ENCODE results near the gene ARHGEF17.
A peak's percentile ranks its signal among the peaks of the same experiment; 100 is the strongest.

ARHGEF17 gene

DNA sequence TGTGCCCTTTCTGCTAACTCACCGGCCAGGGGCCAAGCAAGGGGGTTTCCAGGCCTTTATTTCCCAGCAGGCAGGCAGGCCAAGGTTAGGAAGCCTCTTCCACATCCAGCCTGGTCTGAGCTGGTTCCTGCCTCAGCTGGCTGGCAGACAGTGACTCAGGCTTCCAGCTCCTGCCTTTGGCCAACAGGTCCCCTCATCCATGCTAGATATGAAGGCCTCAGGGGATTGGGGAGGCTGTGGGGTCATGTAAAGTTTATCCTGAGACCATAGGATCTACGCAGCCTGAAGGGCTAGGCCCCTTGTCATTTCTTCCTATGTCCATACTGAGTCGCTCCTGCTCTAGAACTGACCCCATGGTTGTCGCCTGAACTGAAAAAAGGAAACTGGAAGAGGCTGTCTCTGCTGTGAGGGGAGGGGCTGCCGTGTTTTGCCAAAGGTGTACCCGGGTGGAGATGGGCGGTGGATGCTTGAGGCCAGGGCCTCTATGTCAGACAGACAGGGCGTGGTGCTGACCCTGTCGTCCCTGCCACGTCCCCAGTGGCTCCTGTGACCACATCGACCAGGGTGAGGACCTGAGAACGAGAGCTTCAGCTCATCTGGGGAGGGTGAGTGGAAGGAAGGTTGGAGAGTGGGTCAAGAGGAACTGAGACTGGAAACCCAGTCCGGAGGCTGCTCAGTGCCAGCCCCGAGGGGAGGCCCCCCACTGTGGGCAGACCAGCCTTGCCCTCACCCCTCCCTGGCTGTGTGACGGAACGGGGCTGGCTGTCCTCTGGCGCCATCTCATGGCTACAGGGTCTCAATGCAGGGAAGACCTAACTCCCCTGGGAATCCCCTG is 19.0 kb upstream of the ARHGEF17 start:
- peak; percentile 70 for DNase-seq
- in situ Hi-C loops (cut with HindIII; ENCODE audit: low pct_ligation_motif_present, low pct_unique_long_range_greater_than_20kb, low sequenced_read_pairs) = no loop called here

DNA sequence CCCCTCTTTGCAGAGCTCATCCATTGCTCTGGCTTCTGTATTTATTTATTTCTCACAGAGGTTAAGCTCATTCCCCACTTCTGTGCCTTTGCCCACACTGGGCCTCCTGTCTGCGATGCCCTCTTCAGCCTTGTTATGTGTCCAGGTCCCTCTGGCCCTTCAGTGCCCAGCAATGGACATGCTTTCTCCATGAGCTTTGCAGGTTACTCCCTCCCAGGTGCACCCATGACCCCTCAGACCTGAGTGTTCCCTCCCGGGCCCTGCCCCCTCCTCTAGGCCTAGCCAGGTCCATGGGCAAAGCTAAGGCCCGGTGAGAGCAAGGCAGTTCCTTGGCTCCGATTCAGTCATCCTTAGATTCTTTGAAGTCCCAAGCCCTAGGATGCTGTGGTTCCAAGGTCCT is 17.5 kb upstream of the ARHGEF17 start:
- in situ Hi-C loops (cut with HindIII; ENCODE audit: low pct_ligation_motif_present, low pct_unique_long_range_greater_than_20kb, low sequenced_read_pairs) = no loop called here
- no peak for DNase-seq

DNA sequence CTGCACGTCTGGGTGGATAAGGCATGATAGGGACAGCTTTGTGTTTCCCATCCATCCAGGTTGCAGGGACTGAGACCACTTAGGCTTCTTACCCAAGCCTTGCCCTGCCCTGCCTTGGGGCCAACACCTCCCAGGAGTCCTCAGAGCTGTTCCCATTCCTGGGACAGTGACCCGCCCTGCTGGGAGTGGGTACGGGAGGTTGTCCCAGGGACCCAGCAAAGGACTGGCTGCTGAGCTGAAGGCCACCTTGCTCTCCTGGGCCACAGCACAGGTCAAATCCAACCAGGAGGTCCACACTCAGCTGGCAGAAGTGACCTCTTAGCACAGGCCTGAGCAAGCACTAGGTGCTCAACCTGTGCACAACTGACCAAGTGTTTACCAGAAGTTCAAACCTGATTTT is 16.9 kb upstream of the ARHGEF17 start:
- DNase-seq = no peak
- in situ Hi-C loops (cut with HindIII; ENCODE audit: low pct_ligation_motif_present, low pct_unique_long_range_greater_than_20kb, low sequenced_read_pairs) = no loop called here

DNA sequence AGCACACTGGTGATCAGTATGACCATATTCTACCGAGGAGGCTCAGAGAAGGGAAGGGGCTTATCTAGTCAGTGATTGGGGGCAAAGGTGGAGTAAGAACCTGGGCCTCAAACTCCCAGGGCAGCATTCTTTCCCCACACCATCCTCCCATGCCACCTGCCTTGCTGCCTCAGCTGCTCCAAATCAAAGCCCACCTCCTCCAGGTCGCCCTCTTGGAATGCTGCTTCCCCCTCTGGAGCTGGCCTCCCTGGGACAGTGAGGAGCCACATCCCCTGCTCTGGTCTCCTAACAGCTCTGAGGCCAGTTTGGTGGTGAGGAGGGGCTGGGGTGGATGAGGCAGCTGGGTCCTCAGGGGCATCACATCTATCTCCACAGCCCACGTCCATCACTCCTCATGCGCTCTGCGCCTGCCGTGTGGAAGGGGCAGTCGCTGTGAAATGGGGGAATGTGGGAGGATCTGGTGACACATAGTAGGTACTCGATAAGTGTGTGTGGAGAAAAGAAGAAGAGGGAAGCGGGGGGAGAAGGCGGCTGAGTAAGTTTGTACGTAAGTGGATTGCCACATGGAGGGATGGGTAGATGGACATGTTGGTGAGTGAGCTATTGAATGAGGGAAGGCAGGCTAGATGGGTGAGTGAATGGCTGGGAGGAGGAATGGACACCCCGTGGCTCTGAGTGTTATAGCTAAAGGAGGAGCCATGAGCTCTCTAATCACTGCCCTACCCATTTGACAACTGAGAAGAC is 16.1 kb upstream of the ARHGEF17 start:
- DNase-seq = no peak
- in situ Hi-C loops (cut with HindIII; ENCODE audit: low pct_ligation_motif_present, low pct_unique_long_range_greater_than_20kb, low sequenced_read_pairs) = no loop called here

GRCh38 chr11:73292525-73292894 is 15.6 kb upstream of the ARHGEF17 start:
- in situ Hi-C loops (cut with HindIII; ENCODE audit: low pct_ligation_motif_present, low pct_unique_long_range_greater_than_20kb, low sequenced_read_pairs) = no loop called here
- DNase-seq = no peak

DNA sequence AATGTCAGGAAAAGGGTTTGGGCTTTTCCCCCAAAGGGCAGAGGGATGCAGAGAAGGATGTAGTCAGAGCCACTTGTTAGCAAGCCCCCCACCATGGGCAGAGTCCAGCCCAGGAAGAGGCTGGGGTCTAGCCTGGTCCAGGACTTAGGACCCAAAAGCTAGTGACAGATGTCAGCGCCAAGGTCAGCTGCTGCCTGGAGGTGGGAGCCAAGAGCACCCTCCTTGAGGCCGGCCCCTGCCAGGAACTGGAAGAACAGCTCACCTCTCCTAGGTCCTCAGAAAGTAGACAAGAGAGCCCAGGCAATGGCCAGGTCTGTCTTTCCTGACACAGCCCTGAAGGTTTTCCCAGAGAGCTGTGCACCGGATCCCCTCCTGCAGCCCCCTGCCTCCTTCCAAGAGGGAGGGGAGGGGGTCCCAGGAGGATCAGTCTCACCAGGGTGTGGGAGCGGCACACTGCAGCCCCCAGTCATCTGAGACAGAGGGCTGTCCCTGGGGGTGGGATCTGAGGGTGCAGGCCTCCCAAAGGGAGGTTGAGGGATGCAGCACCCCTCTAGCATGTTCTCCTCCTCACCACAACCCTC is 14.6 kb upstream of the ARHGEF17 start:
- in situ Hi-C loops (cut with HindIII; ENCODE audit: low pct_ligation_motif_present, low pct_unique_long_range_greater_than_20kb, low sequenced_read_pairs) = no loop called here
- no peak for DNase-seq

GRCh38 chr11:73294604-73295003 is 13.5 kb upstream of the ARHGEF17 start:
- in situ Hi-C loops (cut with HindIII; ENCODE audit: low pct_ligation_motif_present, low pct_unique_long_range_greater_than_20kb, low sequenced_read_pairs) = no loop called here
- no peak for DNase-seq

GRCh38 chr11:73295241-73295995 is 12.7 kb upstream of the ARHGEF17 start:
- in situ Hi-C loops (cut with HindIII; ENCODE audit: low pct_ligation_motif_present, low pct_unique_long_range_greater_than_20kb, low sequenced_read_pairs) = no loop called here
- DNase-seq = peak; percentile 75

- no peak for DNase-seq
- in situ Hi-C loops (cut with HindIII; ENCODE audit: low pct_ligation_motif_present, low pct_unique_long_range_greater_than_20kb, low sequenced_read_pairs) = no loop called here
These were observed 12.1 kb upstream of the ARHGEF17 start for GRCh38 chr11:73295996-73296318.

- DNase-seq = no peak
- in situ Hi-C loops (cut with HindIII; ENCODE audit: low pct_ligation_motif_present, low pct_unique_long_range_greater_than_20kb, low sequenced_read_pairs) = no loop called here
These were observed 11.4 kb upstream of the ARHGEF17 start for GRCh38 chr11:73296501-73297230.

DNA sequence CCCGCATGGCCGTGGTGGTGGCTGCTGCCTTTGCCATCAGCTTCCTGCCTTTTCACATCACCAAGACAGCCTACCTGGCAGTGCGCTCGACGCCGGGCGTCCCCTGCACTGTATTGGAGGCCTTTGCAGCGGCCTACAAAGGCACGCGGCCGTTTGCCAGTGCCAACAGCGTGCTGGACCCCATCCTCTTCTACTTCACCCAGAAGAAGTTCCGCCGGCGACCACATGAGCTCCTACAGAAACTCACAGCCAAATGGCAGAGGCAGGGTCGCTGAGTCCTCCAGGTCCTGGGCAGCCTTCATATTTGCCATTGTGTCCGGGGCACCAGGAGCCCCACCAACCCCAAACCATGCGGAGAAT is 10.9 kb upstream of the ARHGEF17 start:
- DNase-seq = no peak
- in situ Hi-C loops (cut with HindIII; ENCODE audit: low pct_ligation_motif_present, low pct_unique_long_range_greater_than_20kb, low sequenced_read_pairs) = no loop called here

- in situ Hi-C loops (cut with HindIII; ENCODE audit: low pct_ligation_motif_present, low pct_unique_long_range_greater_than_20kb, low sequenced_read_pairs) = no loop called here
These were observed 10.4 kb upstream of the ARHGEF17 start for GRCh38 chr11:73297702-73298101.

GRCh38 chr11:73298233-73298632 is 9.8 kb upstream of the ARHGEF17 start:
- no peak for DNase-seq
- in situ Hi-C loops (cut with HindIII; ENCODE audit: low pct_ligation_motif_present, low pct_unique_long_range_greater_than_20kb, low sequenced_read_pairs) = no loop called here

More at GRCh38 chr11:73297702-73298101, 10.4 kb upstream of the ARHGEF17 start:
- DNase-seq = no peak

GRCh38 chr11:73299751-73300150 is 8.3 kb upstream of the ARHGEF17 start:
- in situ Hi-C loops (cut with HindIII; ENCODE audit: low pct_ligation_motif_present, low pct_unique_long_range_greater_than_20kb, low sequenced_read_pairs) = no loop called here

DNA sequence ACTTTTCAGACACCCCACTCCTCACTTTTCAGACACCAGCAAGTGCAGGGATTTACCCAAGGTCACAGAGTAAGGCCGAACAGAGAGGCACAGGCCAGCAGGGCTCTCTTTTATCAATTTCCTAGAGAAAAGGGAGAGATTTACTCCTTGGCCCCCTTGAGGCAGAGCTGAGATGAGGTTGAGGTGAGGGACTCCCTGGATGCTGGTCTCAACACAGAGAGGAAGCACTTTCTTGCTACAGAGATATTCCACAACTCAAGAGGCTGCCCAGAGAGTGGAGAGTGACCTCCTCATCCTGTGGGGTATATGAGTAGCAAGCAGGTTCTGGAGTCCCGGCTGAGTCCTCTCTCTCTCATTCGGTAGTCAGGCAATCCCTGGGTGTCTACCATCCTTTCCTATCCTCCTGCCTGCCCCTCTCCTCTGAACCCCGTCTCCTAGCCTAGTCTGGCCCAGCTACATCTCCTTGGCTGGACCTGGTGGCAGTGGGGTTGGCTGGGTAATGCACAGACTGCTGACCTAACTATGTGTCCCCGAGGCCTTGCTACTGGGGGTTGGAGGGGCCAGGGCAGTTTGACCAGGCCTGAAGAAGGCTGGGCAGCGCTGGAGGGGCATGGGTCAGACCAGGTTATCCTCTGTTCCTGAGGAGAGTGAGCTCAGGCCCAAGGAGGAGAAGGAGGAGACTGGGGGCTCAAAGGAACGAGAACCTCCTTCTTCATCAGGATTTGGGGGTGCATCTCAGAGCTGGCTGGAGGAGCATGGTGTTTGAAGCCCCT is 1.8 kb upstream of the ARHGEF17 start:
- DNase-seq = no peak
- in situ Hi-C loops (cut with HindIII; ENCODE audit: low pct_ligation_motif_present, low pct_unique_long_range_greater_than_20kb, low sequenced_read_pairs) = no loop called here

More at GRCh38 chr11:73299751-73300150, 8.3 kb upstream of the ARHGEF17 start:
- no peak for DNase-seq

GRCh38 chr11:73306977-73307322 is 1.1 kb upstream of the ARHGEF17 start:
- in situ Hi-C loops (cut with HindIII; ENCODE audit: low pct_ligation_motif_present, low pct_unique_long_range_greater_than_20kb, low sequenced_read_pairs) = no loop called here
- DNase-seq = no peak

GRCh38 chr11:73307323-73308002 is 613 bp upstream of the ARHGEF17 start:
- peak; percentile 97 for DNase-seq
- in situ Hi-C loops (cut with HindIII; ENCODE audit: low pct_ligation_motif_present, low pct_unique_long_range_greater_than_20kb, low sequenced_read_pairs) = no loop called here
